K562 (cell line): ENCODE data around the gene SLC8A2. TPM values are rescaled to one million over a fixed set of nuclear protein-coding genes. Genes with fewer than 3 reads are reported as not detected.
A peak's percentile ranks its signal among the peaks of the same experiment; 100 is the strongest.

Experiments used
- ATAC-seq: fragments of 200-7000 bp; cut with Tn5 transposase; 3 replicates; pipeline ENCODE4 v1.9.1; 2020; ENCODE audit warnings: moderate library complexity
- BruUV-seq: library from RNA; stranded (reverse); fragments of 400-500 nt; replicated peaks from 2 replicates; lab custom pipeline; 2021; lab: Mats Ljungman, UMichigan
- CTCF ChIA-PET: fragments of 300-600 bp; formaldehyde crosslinking; extraction: SDS; loops from one replicate; lab custom pipeline; 2021; ENCODE audit warnings: low intra/inter-chr PET ratio; lab: Yijun Ruan, JAX
- POLR2A ChIA-PET: fragments of 300-600, 350-650 bp; sonication (Branson Sonifier 250); formaldehyde crosslinking; extraction: SDS; loops from one replicate; lab custom pipeline; 2021; ENCODE audit warnings: antibody characterized with exemption, inconsistent platforms; lab: Yijun Ruan, JAX
- DNase-seq, 4 experiments: peaks; one replicate each; pipeline versions ENCODE4 v3.0.0 to v3.0.0-alpha.2; 2011 to 2018; ENCODE audit warnings: low spot score in 3 of 4, mixed read lengths in 3 of 4; ENCODE audit errors: extremely low read depth in 1 of 4
- FAIRE-seq: peaks from 2 replicates; lab custom pipeline; 2011; peaks lifted over from hg19 to GRCh38; lab: Jason Lieb, UNC
- H2AFZ ChIP-seq: 2 replicates; pipeline ENCODE4 v1.6.0; 2011; ENCODE audit warnings: low read depth, low read length, control low read depth, inconsistent platforms
- H3K27ac ChIP-seq: fragments of 200-600 bp; 3 replicates; pipeline ENCODE4 v1.8.0; 2011; ENCODE audit warnings: low read depth, mild to moderate bottlenecking, control low read depth, inconsistent platforms, low read length, moderate library complexity, mixed read lengths; ENCODE audit errors: extremely low read depth
- H3K27me3 ChIP-seq, 2 experiments: fragments of 300-600 bp in 1 of 2; 2 replicates in 1 of 2; 3 replicates in 1 of 2; pipeline versions ENCODE4 v1.6.0 to v1.8.0; 2011; ENCODE audit warnings: inconsistent platforms in 2 of 2, low read length in 2 of 2, mild to moderate bottlenecking in 1 of 2, mixed read lengths in 1 of 2, moderate library complexity in 1 of 2; ENCODE audit not compliant: control insufficient read depth in 2 of 2, insufficient read depth in 2 of 2
- H3K36me3 ChIP-seq: fragments of 300-600 bp; 3 replicates; pipeline ENCODE4 v1.8.0; 2011; ENCODE audit warnings: mild to moderate bottlenecking, low read length, inconsistent platforms; ENCODE audit not compliant: control insufficient read depth, insufficient read depth
- H3K4me1 ChIP-seq, 2 experiments: fragments of 200-600 bp in 1 of 2; replicated peaks in 1 of 2; 2 replicates in 1 of 2; 3 replicates in 1 of 2; pipeline versions ENCODE4 v1.5.1 to v1.8.0; 2011; ENCODE audit warnings: inconsistent platforms in 2 of 2, low read length in 2 of 2, mild to moderate bottlenecking in 1 of 2, mixed read lengths in 1 of 2, moderate library complexity in 1 of 2; ENCODE audit not compliant: control insufficient read depth in 2 of 2, insufficient read depth in 2 of 2
- H3K4me2 ChIP-seq: 2 replicates; pipeline ENCODE4 v1.6.1; 2011; ENCODE audit warnings: low read length, control low read depth, inconsistent platforms, mixed read lengths; ENCODE audit not compliant: insufficient read depth
- H3K4me3 ChIP-seq: fragments of 200-600 bp; sonication (generic), shearing (Covaris generic); 2 replicates; pipeline ENCODE4 v1.5.1; 2016; ENCODE audit warnings: control low read depth, inconsistent platforms
- H3K79me2 ChIP-seq: fragments of 200-600 bp; 3 replicates; pipeline ENCODE4 v1.8.0; 2011; ENCODE audit warnings: low read length, inconsistent platforms; ENCODE audit not compliant: control insufficient read depth, insufficient read depth
- H3K9ac ChIP-seq, 2 experiments: 2 replicates each; pipeline versions ENCODE4 v1.6.0 to v1.6.1; 2011; ENCODE audit warnings: low read depth in 2 of 2, low read length in 2 of 2, control low read depth in 1 of 2, inconsistent platforms in 1 of 2, mild to moderate bottlenecking in 1 of 2, mixed read lengths in 1 of 2; ENCODE audit not compliant: insufficient read depth in 1 of 2
- H3K9me1 ChIP-seq: one replicate; pipeline ENCODE4 v1.6.0; 2011; ENCODE audit warnings: inconsistent platforms, mild to moderate bottlenecking, low read length, moderate library complexity; ENCODE audit not compliant: control insufficient read depth, insufficient read depth
- H3K9me3 ChIP-seq: replicated peaks from 2 replicates; pipeline ENCODE4 v1.5.1; 2011; ENCODE audit warnings: low read depth, low read length, inconsistent platforms; ENCODE audit not compliant: control insufficient read depth, insufficient read depth
- H4K20me1 ChIP-seq: replicated peaks from 2 replicates; pipeline ENCODE4 v1.6.1; 2011; ENCODE audit warnings: low read length, inconsistent platforms, mixed read lengths; ENCODE audit not compliant: control insufficient read depth, insufficient read depth
- BCLAF1 ChIP-seq, 2 experiments: fragments of 450-650 bp in 1 of 2; IDR thresholded peaks; 2 replicates each; pipeline ENCODE4 v1.6.1; 2011 to 2017; ENCODE audit warnings: low read depth in 2 of 2, antibody characterized with exemption in 1 of 2, borderline replicate concordance in 1 of 2, low read length in 1 of 2, mild to moderate bottlenecking in 1 of 2, mixed read lengths in 1 of 2; ENCODE audit not compliant: control insufficient read depth in 1 of 2
- BCOR ChIP-seq: fragments of 450-650 bp; IDR thresholded peaks from 2 replicates; pipeline ENCODE4 v1.6.1; 2016
- E2F8 ChIP-seq: fragments of 450-650 bp; IDR thresholded peaks from 2 replicates; pipeline ENCODE4 v1.7.1; 2018; ENCODE audit warnings: mild to moderate bottlenecking, low read depth; ENCODE audit not compliant: partially characterized antibody
- HMG20A ChIP-seq: fragments of 450-650 bp; formaldehyde crosslinking; conservative IDR thresholded peaks from 2 replicates; pipeline ENCODE4 v1.4.0; 2020; ENCODE audit warnings: mild to moderate bottlenecking, mixed read lengths
- HNRNPH1 ChIP-seq: fragments of 200-400 bp; formaldehyde crosslinking; optimal IDR thresholded peaks from 2 replicates; pipeline ENCODE3; 2017; ENCODE audit warnings: low read depth, mild to moderate bottlenecking, low read length, moderate library complexity
- KDM1A ChIP-seq, 2 experiments: fragments of 450-650 bp; IDR thresholded peaks; 2 replicates each; pipeline ENCODE4 v1.6.1; 2016; ENCODE audit warnings: mild to moderate bottlenecking in 2 of 2
- SRF ChIP-seq, 2 experiments: fragments of 250-450, 450-650 bp in 1 of 2; sonication (Bioruptor Pico) in 1 of 2; sonication (generic) in 1 of 2; formaldehyde crosslinking; IDR thresholded peaks; 2 replicates each; pipeline versions ENCODE4 v1.5.0 to v1.5.1; 2020 to 2022; ENCODE audit warnings: mild to moderate bottlenecking in 1 of 2, missing genetic modification reagents in 1 of 2
- TFAP4 ChIP-seq: sonication (generic); formaldehyde crosslinking; IDR thresholded peaks from 2 replicates; pipeline ENCODE4 v1.8.0; 2022; ENCODE audit warnings: missing genetic modification reagents, mild to moderate bottlenecking, moderate library complexity, borderline replicate concordance
- ZFP36 ChIP-seq: fragments of 150-350 bp; IDR thresholded peaks from 2 replicates; pipeline ENCODE4 v1.6.1; 2018; ENCODE audit warnings: low read length, low read depth; ENCODE audit not compliant: partially characterized antibody
- ZNF121 ChIP-seq: sonication (generic); formaldehyde crosslinking; conservative IDR thresholded peaks from 2 replicates; pipeline ENCODE4 v1.8.0; 2022; ENCODE audit warnings: missing genetic modification reagents
- ZNF707 ChIP-seq: fragments of 250-450 bp; sonication (Bioruptor Pico); conservative IDR thresholded peaks from 2 replicates; pipeline ENCODE4 v1.8.0; 2022; ENCODE audit warnings: inconsistent platforms, mild to moderate bottlenecking, moderate library complexity
- WGBS: fragments of 100-300 bp; shearing (Covaris generic); methylation state at CpG from one replicate; pipeline ENCODE4 v1.1.6; 2016; ENCODE audit warnings: low coverage, mixed read lengths; ENCODE audit not compliant: insufficient coverage; ENCODE audit errors: missing lambda C conversion rate; 5-methylcytosine and 5-hydroxymethylcytosine counted together
- in situ Hi-C: fragments of 300-500 bp; cut with MboI; formaldehyde crosslinking; loops from 4 replicates; pipeline ENCODE4 v1.15.0; 2018; ENCODE audit warnings: inconsistent platforms, mixed read lengths
- intact Hi-C: fragments of 100-400 bp; cut with micrococcal nuclease; formaldehyde crosslinking; loops from 2 replicates; pipeline ENCODE4 v1.14.2; 2022
- polyA plus RNA-seq, 8 experiments: library from polyadenylated mRNA; depleted of rRNA in 4 of 8; stranded (reverse) in 5 of 8; unstranded in 3 of 8; fragments of >200 nt; fragmentation: Nextera tagmentation in 2 of 8; fragmentation: Illumina TruSeq in 1 of 8; extraction: Ambion mirVana in 2 of 8; extraction: Trizol in 1 of 8; gene quantifications; 2 replicates each; pipeline versions ENCODE4 v1.2.1 to v1.2.3, GENCODE V29; 2011 to 2014; ENCODE audit warnings: inconsistent platforms in 1 of 8, missing spikeins in 1 of 8
- total RNA-seq, 7 experiments: library from RNA; depleted of rRNA in 6 of 7; stranded (reverse); fragments of >200 nt in 6 of 7; fragmentation: Illumina TruSeq in 2 of 7; extraction: Trizol in 2 of 7; gene quantifications; 2 replicates each; pipeline versions ENCODE4 v1.2.1 to v1.2.3, GENCODE V29; 2011 to 2021; ENCODE audit warnings: low replicate concordance in 1 of 7

The SLC8A2 gene
- total and polyA plus RNA-seq, 9 of the 15 experiments (the other 6 are each of a cell fraction or from before 2014, with no cell fraction given): 0.07 to 0.66 (median 0.24) TPM; not detected in 3

- TF ChIP-seq E2F8: no peak
- no peak for TF ChIP-seq HMG20A (CRISPR knock-in tag)
- TF ChIP-seq, all 486 proteins: peak for 28
These were observed 34.8 kb downstream of the SLC8A2 start (continued) for GRCh38 chr19:47436712-47437401.

- no peak for FAIRE-seq
- TF ChIP-seq KDM1A (IDR thresholded peaks at IDR 0.05) (0 out of 4 replicates have a peak, but pooled peaks of 1 of the 2 experiments have one; percentile 12), TFAP4 (CRISPR knock-in tag) (no peak), BCLAF1 (IDR thresholded peaks at IDR 0.05; ENCODE audit: borderline replicate concordance in 1 of 2, control insufficient read depth in 1 of 2, low read depth in 2 of 2, low read length in 1 of 2) (no peak), ZNF707 (CRISPR knock-in tag) (no peak), SRF (CRISPR knock-in tag; IDR thresholded peaks at IDR 0.05) (no peak), BCOR (peak; percentile 38; the same call in 1 of the 2 replicates), HNRNPH1 (no peak), ZFP36 (peak; percentile 95), ZNF121 (CRISPR knock-in tag) (no peak)
These were observed 35.7 kb downstream of the SLC8A2 start for GRCh38 chr19:47435883-47436417.

More at GRCh38 chr19:47435883-47436417, 35.7 kb downstream of the SLC8A2 start:
- no peak overlapping the region for H3K4me2 ChIP-seq
- no peaks in the 10 kb centered on the region for H3K9me3 ChIP-seq
- ChIA-PET POLR2A (interaction anchor here (0.6 to 2.0 kb wide), 3 partner anchors 10 to 266 kb away, joined by 3 to 6 read pairs (median 5); no protein-coding TSS in a partner anchor), CTCF (interaction anchor here (0.7 to 4.6 kb wide), 8 partner anchors 9 to 752 kb away, joined by 3 to 79 read pairs (median 4); no protein-coding TSS in a partner anchor)
- no peak overlapping the region for H3K27ac ChIP-seq
- in situ Hi-C loops: loop anchor here (5.0 kb wide), 1 partner anchor 261 kb away; no protein-coding TSS in a partner anchor
- peaks cover 0 to 4% of the 10 kb centered on the region in 2 experiments; a peak in 2 of 5 replicates for H3K4me1 ChIP-seq
- no peak overlapping the region for H2AFZ ChIP-seq
- peaks cover 3 to 6% of the 10 kb centered on the region in 2 experiments; a peak in 1 of 5 replicates for H3K27me3 ChIP-seq
- no TSS peak for BruUV-seq
- no peaks in the 10 kb centered on the region for H3K36me3 ChIP-seq
- H3K4me3 ChIP-seq: no peak overlapping the region
- WGBS: 31% methylated on average over 3 of the region's 6 CpGs
- H3K9me1 ChIP-seq: peaks cover 3% of the 10 kb centered on the region
- intact Hi-C loops: loop anchor here (1.0 to 5.0 kb wide), 3 partner anchors 46 to 262 kb away; partner anchors contain the start of genes KPTN and NAPA
- H4K20me1 ChIP-seq: peaks cover 19% of the 10 kb centered on the region; the same call in 1 of the 2 replicates
- H3K79me2 ChIP-seq: no peaks in the 10 kb centered on the region
- DNase-seq (no peak), ATAC-seq (no peak)
- no peak overlapping the region for H3K9ac ChIP-seq
